Hepatocyte (in vitro differentiated cells): Measurements from ENCODE around the gene MEGF11. TPM values are rescaled to one million over a fixed set of nuclear protein-coding genes. Genes with fewer than 3 reads are reported as not detected.

ENCODE experiments used
- DNase-seq: peaks from one replicate; pipeline ENCODE4 v3.0.0-alpha.2; 2016; ENCODE audit warnings: low spot score
- H2AFZ ChIP-seq: fragments of 200-600 bp; sonication (generic); 2 replicates; pipeline ENCODE4 v1.6.0; 2016; ENCODE audit warnings: antibody characterized with exemption, mild to moderate bottlenecking
- H3K27ac ChIP-seq: fragments of 200-600 bp; sonication (generic); 2 replicates; pipeline ENCODE4 v1.5.1; 2016; ENCODE audit warnings: mild to moderate bottlenecking
- H3K27me3 ChIP-seq: fragments of 200-600 bp; sonication (generic); 2 replicates; pipeline ENCODE4 v1.6.1; 2016
- H3K36me3 ChIP-seq: fragments of 200-600 bp; sonication (generic); replicated peaks from 2 replicates; pipeline ENCODE4 v1.5.1; 2016; ENCODE audit warnings: low read depth; ENCODE audit not compliant: insufficient read depth
- H3K4me1 ChIP-seq: fragments of 200-600 bp; sonication (generic); 2 replicates; pipeline ENCODE4 v1.5.1; 2016; ENCODE audit warnings: mild to moderate bottlenecking, moderate library complexity; ENCODE audit not compliant: insufficient read depth
- H3K4me2 ChIP-seq: fragments of 200-600 bp; sonication (generic); 2 replicates; pipeline ENCODE4 v1.6.0; 2016
- H3K4me3 ChIP-seq: fragments of 200-600 bp; sonication (generic); 2 replicates; pipeline ENCODE4 v1.5.1; 2016; ENCODE audit warnings: mild to moderate bottlenecking
- H3K79me2 ChIP-seq: fragments of 200-600 bp; sonication (generic); 2 replicates; pipeline ENCODE4 v1.6.0; 2017; ENCODE audit warnings: mild to moderate bottlenecking
- H3K9me2 ChIP-seq: fragments of 200-600 bp; sonication (generic); replicated peaks from 2 replicates; pipeline ENCODE4 v1.6.0; 2017; ENCODE audit warnings: mild to moderate bottlenecking; ENCODE audit not compliant: insufficient read depth
- H3K9me3 ChIP-seq: fragments of 200-600 bp; sonication (generic); 2 replicates; pipeline ENCODE4 v1.5.1; 2016; ENCODE audit warnings: low read depth, mild to moderate bottlenecking
- H4K20me1 ChIP-seq: fragments of 200-600 bp; sonication (generic); 2 replicates; pipeline ENCODE4 v1.6.0; 2016; ENCODE audit warnings: mild to moderate bottlenecking; ENCODE audit not compliant: insufficient read depth, poor library complexity, severe bottlenecking
- EZH2 ChIP-seq: fragments of 200-600 bp; sonication (generic); IDR thresholded peaks from 2 replicates; pipeline ENCODE4 v1.6.1; 2016; ENCODE audit warnings: antibody characterized with exemption, mild to moderate bottlenecking, borderline replicate concordance
- EZH2phosphoT487 ChIP-seq: fragments of 200-600 bp; sonication (generic); IDR thresholded peaks from one replicate; pipeline ENCODE4 v1.6.1; 2018; ENCODE audit warnings: antibody characterized with exemption, mild to moderate bottlenecking, low read depth, moderate library complexity; ENCODE audit not compliant: unreplicated experiment, severe bottlenecking
- WGBS: methylation state at CpG from one replicate; pipeline ENCODE4 v1.1.6; 2016; ENCODE audit warnings: low lambda C conversion rate; ENCODE audit errors: missing lambda C conversion rate; 5-methylcytosine and 5-hydroxymethylcytosine counted together
- polyA plus RNA-seq: library from polyadenylated mRNA; unstranded; fragments of >200 nt; fragmentation: Nextera tagmentation; extraction: Ambion mirVana; gene quantifications from 2 replicates; pipeline ENCODE4 v1.2.1, GENCODE V29; 2016
- total RNA-seq: library from RNA; depleted of rRNA; stranded (reverse); fragments of >200 nt; gene quantifications from 2 replicates; pipeline ENCODE4 v1.2.3, GENCODE V29; 2014
- TF ChIP-seq, protein P1 (sequence below): fragments of 200-600 bp; sonication (generic); IDR thresholded peaks from 2 replicates; pipeline ENCODE4 v1.5.1; 2016; ENCODE audit warnings: antibody characterized with exemption, mild to moderate bottlenecking; ENCODE audit not compliant: poor library complexity

Gene MEGF11
- total and polyA plus RNA-seq, 2 experiments from 2014 or later: 0.07 to 0.25 TPM

DNA sequence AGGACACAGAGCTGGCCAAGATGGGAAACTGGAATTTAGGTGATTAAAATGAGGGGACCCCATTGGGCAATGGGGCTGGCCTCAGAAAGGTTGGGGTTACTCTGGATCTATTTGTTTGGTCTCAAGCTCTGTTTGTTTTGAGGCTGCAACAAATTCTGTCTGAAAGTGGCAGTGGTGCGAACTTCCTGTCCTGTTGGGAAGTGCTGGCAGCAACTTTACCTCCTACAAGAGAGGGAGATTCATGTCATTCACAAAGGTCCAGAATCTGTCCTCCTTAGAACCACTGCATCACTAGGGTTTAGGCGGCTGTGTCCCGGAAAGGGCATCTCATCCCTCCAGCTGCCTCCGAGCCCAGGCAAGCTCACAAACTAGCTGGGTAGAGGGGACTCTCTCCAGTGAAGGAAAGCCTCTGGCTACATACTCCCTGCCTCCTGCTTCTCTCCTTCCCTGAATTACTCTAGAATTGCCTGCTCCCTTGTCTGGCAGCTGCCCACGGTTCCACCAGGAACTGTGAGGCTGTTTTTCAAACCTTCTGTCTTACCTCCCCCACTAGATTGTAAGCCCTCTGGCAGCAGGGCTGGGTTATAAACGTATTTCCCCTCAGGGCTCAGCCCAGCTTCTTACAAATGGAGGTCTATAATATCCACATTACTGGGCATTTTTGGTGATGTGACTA lies 23.6 kb downstream of the MEGF11 start:
- no peaks in the 10 kb centered on the region for H3K4me1 ChIP-seq
- DNase-seq: no peak
- TF ChIP-seq EZH2 (no peak), EZH2phosphoT487 (no peak)
- TF ChIP-seq, protein P1, sequence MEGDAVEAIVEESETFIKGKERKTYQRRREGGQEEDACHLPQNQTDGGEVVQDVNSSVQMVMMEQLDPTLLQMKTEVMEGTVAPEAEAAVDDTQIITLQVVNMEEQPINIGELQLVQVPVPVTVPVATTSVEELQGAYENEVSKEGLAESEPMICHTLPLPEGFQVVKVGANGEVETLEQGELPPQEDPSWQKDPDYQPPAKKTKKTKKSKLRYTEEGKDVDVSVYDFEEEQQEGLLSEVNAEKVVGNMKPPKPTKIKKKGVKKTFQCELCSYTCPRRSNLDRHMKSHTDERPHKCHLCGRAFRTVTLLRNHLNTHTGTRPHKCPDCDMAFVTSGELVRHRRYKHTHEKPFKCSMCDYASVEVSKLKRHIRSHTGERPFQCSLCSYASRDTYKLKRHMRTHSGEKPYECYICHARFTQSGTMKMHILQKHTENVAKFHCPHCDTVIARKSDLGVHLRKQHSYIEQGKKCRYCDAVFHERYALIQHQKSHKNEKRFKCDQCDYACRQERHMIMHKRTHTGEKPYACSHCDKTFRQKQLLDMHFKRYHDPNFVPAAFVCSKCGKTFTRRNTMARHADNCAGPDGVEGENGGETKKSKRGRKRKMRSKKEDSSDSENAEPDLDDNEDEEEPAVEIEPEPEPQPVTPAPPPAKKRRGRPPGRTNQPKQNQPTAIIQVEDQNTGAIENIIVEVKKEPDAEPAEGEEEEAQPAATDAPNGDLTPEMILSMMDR: no peak
- no peaks in the 10 kb centered on the region for H3K9me2 ChIP-seq
- H3K27me3 ChIP-seq: no peaks in the 10 kb centered on the region
- H2AFZ ChIP-seq: no peak overlapping the region
- no peaks in the 10 kb centered on the region for H3K9me3 ChIP-seq
- 77% methylated on average over 6 of the region's 6 CpGs for WGBS
- no peak overlapping the region for H3K4me3 ChIP-seq
- H3K36me3 ChIP-seq: no peaks in the 10 kb centered on the region
- H3K4me2 ChIP-seq: no peak overlapping the region
- H3K79me2 ChIP-seq: no peaks in the 10 kb centered on the region
- H3K27ac ChIP-seq: no peak overlapping the region
- H4K20me1 ChIP-seq: no peaks in the 10 kb centered on the region

DNA sequence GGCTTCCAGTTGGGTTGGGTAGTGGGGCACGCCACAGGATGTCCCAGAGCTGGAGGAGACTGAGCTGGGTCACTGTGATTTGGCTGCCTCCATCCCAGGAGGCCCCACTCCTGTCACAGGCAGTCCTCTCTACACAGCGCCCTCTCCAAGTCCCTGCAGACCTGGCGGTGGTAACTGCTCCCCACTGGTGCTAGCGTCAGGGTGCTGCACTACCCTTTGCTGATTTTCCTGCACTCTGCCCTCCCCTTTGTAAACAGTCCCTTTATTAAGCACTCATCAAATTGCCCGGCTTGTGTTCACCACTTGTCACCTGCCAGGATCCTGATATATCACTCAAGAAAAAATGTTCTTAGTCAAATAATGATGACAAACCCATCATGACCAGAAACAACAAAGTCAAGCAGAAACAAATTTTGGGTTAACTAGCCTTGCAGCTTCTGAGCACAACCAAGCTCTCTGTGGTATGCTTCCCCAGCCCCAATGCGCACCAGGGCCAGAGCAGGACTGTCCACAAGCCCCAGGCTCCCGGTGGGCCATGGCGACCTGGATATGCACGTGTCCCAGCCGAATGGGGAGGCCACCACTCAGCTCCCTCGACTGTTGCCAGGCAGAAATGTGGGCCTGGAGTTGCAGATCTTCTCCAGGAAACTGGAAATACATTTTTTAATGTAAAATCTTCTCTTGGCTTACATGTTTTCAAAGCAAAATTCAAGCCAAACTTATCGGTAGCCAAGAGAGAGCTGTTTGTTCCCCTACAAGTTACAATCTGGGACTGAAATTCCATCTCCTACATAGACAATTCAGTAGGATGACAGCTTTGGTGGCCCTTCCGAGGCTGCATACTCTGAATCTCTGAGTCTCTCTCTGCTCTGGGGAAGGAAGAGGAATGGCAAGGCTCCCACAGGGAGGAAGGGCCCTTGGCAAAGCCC lies 24.5 kb downstream of the MEGF11 start:
- Histone ChIP-seq H3K27ac (no peak overlapping the region), H4K20me1 (no peaks in the 10 kb centered on the region), H3K9me3 (no peaks in the 10 kb centered on the region), H3K4me3 (no peak overlapping the region), H3K27me3 (no peaks in the 10 kb centered on the region), H2AFZ (no peak overlapping the region), H3K79me2 (no peaks in the 10 kb centered on the region), H3K36me3 (no peaks in the 10 kb centered on the region), H3K9me2 (no peaks in the 10 kb centered on the region), H3K4me2 (no peak overlapping the region), H3K4me1 (no peaks in the 10 kb centered on the region)
- DNase-seq: no peak
- TF ChIP-seq EZH2phosphoT487: no peak
- TF ChIP-seq EZH2: no peak
- TF ChIP-seq, protein P1: no peak
- WGBS: 92% methylated on average over 13 of the region's 13 CpGs

DNA sequence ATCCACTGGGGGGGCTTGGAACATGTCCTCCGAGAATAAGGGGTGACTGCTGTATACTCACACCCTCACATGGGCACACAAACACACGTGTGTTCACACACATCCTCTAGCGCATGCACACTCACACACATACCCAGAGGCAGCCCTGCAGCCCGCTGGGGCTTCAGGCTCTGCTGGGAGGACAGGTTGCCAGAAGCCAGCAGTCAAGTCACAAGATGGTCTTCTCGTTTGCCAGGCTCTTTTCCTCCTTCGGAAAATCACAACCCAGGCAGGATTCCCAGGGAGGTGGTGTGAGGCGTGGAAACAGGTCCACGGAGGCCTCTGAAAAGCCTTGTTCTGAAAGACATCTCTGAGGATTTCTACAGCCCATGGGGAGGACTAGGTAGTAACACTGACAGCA lies 26.8 kb downstream of the MEGF11 start:
- DNase-seq: no peak
- no peak overlapping the region for H3K4me3 ChIP-seq
- H2AFZ ChIP-seq: no peak overlapping the region

More for the DNA sequence above, 26.8 kb downstream of the MEGF11 start:
- Histone ChIP-seq H3K4me2 (no peak overlapping the region), H3K9me3 (no peaks in the 10 kb centered on the region), H4K20me1 (no peaks in the 10 kb centered on the region), H3K9me2 (no peaks in the 10 kb centered on the region), H3K27me3 (peaks cover 9% of the 10 kb centered on the region), H3K4me1 (no peaks in the 10 kb centered on the region), H3K79me2 (no peaks in the 10 kb centered on the region), H3K36me3 (no peaks in the 10 kb centered on the region), H3K27ac (no peak overlapping the region)
- WGBS: 84% methylated on average over 8 of the region's 8 CpGs
- TF ChIP-seq EZH2phosphoT487: no peak
- TF ChIP-seq EZH2: no peak
- TF ChIP-seq, protein P1: no peak
